ENCODE measurements around the gene GATAD2A.

GATAD2A gene

GRCh38 chr19:19543640-19544039, 138.2 kb downstream of the GATAD2A start:
- no peak for DNase-seq (ENCODE audit: low read depth, low spot score)

GRCh38 chr19:19544257-19544953, 138.9 kb downstream of the GATAD2A start:
- no peak for DNase-seq (ENCODE audit: low read depth, low spot score)

- DNase-seq (ENCODE audit: low read depth, low spot score): no peak
These were observed 139.6 kb downstream of the GATAD2A start for GRCh38 chr19:19544954-19545591.

- DNase-seq (ENCODE audit: low read depth, low spot score): no peak
These were observed 140.2 kb downstream of the GATAD2A start for GRCh38 chr19:19545707-19546106.

- no peak for DNase-seq (ENCODE audit: low read depth, low spot score)
These were observed 141.3 kb downstream of the GATAD2A start for GRCh38 chr19:19546751-19547162.

GRCh38 chr19:19547674-19548336, 142.3 kb downstream of the GATAD2A start:
- no peak for DNase-seq (ENCODE audit: low read depth, low spot score)

GRCh38 chr19:19548915-19549759, 143.7 kb downstream of the GATAD2A start:
- no peak for DNase-seq (ENCODE audit: low read depth, low spot score)

GRCh38 chr19:19549804-19550464, 144.5 kb downstream of the GATAD2A start:
- no peak for DNase-seq (ENCODE audit: low read depth, low spot score)

- DNase-seq (ENCODE audit: low read depth, low spot score): no peak
These were observed 145.0 kb downstream of the GATAD2A start for GRCh38 chr19:19550485-19550929.

GRCh38 chr19:19550972-19551852, 145.7 kb downstream of the GATAD2A start:
- DNase-seq (ENCODE audit: low read depth, low spot score): no peak

GRCh38 chr19:19551853-19552192, 146.3 kb downstream of the GATAD2A start:
- no peak for DNase-seq (ENCODE audit: low read depth, low spot score)

- DNase-seq (ENCODE audit: low read depth, low spot score): no peak
These were observed 147.3 kb downstream of the GATAD2A start for GRCh38 chr19:19552798-19553197.

GRCh38 chr19:19553670-19554069, 148.2 kb downstream of the GATAD2A start:
- DNase-seq (ENCODE audit: low read depth, low spot score): no peak

GRCh38 chr19:19554074-19555023, 148.9 kb downstream of the GATAD2A start:
- no peak for DNase-seq (ENCODE audit: low read depth, low spot score)

- no peak for DNase-seq (ENCODE audit: low read depth, low spot score)
These were observed 152.6 kb downstream of the GATAD2A start for GRCh38 chr19:19558055-19558454.
